Vagina (tissue), 2 donors: ENCODE results near the gene DCTD.

Source experiments
- POLR2A ChIP-seq, 2 donors: fragments of 450-650 bp; IDR thresholded peaks; one replicate each; pipeline ENCODE4 v1.6.1; 2017; ENCODE audit warnings: antibody characterized with exemption in 2 of 2, mild to moderate bottlenecking in 2 of 2, moderate library complexity in 2 of 2
- TF ChIP-seq, protein P1 (sequence below), 3 experiments: fragments of 450-650 bp in 2 of 3; fragments of 200-600 bp in 1 of 3; sonication (generic) in 1 of 3; IDR thresholded peaks; one replicate each; pipeline ENCODE4 v1.5.1; 2017 to 2019; ENCODE audit warnings: antibody characterized with exemption in 3 of 3, mild to moderate bottlenecking in 2 of 3, moderate library complexity in 2 of 3

GRCh38 chr4:182876427-182876826 lies 40.8 kb downstream of the DCTD start:
- TF ChIP-seq POLR2A (IDR thresholded peaks at IDR 0.05) = no peak
- TF ChIP-seq, protein P1, sequence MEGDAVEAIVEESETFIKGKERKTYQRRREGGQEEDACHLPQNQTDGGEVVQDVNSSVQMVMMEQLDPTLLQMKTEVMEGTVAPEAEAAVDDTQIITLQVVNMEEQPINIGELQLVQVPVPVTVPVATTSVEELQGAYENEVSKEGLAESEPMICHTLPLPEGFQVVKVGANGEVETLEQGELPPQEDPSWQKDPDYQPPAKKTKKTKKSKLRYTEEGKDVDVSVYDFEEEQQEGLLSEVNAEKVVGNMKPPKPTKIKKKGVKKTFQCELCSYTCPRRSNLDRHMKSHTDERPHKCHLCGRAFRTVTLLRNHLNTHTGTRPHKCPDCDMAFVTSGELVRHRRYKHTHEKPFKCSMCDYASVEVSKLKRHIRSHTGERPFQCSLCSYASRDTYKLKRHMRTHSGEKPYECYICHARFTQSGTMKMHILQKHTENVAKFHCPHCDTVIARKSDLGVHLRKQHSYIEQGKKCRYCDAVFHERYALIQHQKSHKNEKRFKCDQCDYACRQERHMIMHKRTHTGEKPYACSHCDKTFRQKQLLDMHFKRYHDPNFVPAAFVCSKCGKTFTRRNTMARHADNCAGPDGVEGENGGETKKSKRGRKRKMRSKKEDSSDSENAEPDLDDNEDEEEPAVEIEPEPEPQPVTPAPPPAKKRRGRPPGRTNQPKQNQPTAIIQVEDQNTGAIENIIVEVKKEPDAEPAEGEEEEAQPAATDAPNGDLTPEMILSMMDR (IDR thresholded peaks at IDR 0.05) = no peak
